Mesendoderm (in vitro differentiated cells): Measurements from ENCODE around the gene IGF2BP1. TPM values are rescaled to one million over a fixed set of nuclear protein-coding genes. Genes with fewer than 3 reads are reported as not detected.
"Not testable (repeated sequence)": the region's sequence is repeated elsewhere in the genome, so short reads cannot be mapped to it uniquely, and the experiment has no call there.

ENCODE experiments used
- DNase-seq: peaks from one replicate; pipeline ENCODE4 v3.0.0; 2013
- H2AK5ac ChIP-seq: 2 replicates; pipeline ENCODE4 v1.6.1; 2013; ENCODE audit warnings: low read length, inconsistent platforms
- H2BK120ac ChIP-seq: 2 replicates; pipeline ENCODE4 v1.6.1; 2013; ENCODE audit warnings: low read depth, mild to moderate bottlenecking, low read length, moderate library complexity, mixed read lengths
- H2BK15ac ChIP-seq: replicated peaks from 2 replicates; pipeline ENCODE4 v1.6.1; 2013; ENCODE audit warnings: low read depth, mild to moderate bottlenecking, moderate library complexity
- H2BK5ac ChIP-seq: 2 replicates; pipeline ENCODE4 v1.6.1; 2013; ENCODE audit warnings: low read length, inconsistent platforms
- H3K18ac ChIP-seq: 2 replicates; pipeline ENCODE4 v1.6.1; 2013; ENCODE audit warnings: mild to moderate bottlenecking, low read length, mixed read lengths
- H3K23ac ChIP-seq: one replicate; pipeline ENCODE4 v1.6.1; 2013; ENCODE audit warnings: low read length
- H3K27ac ChIP-seq: 2 replicates; pipeline ENCODE4 v1.5.1; 2013; ENCODE audit warnings: low read depth, mild to moderate bottlenecking, inconsistent platforms, low read length, moderate library complexity
- H3K27me3 ChIP-seq: 2 replicates; pipeline ENCODE4 v1.6.1; 2013; ENCODE audit warnings: low read length, control low read depth, mild to moderate bottlenecking, inconsistent platforms; ENCODE audit not compliant: insufficient read depth, poor library complexity
- H3K36me3 ChIP-seq: 2 replicates; pipeline ENCODE4 v1.6.1; 2013; ENCODE audit warnings: low read length, inconsistent platforms; ENCODE audit not compliant: control insufficient read depth, insufficient read depth
- H3K4ac ChIP-seq: one replicate; pipeline ENCODE4 v1.6.1; 2013; ENCODE audit warnings: low read depth, mild to moderate bottlenecking, low read length, moderate library complexity
- H3K4me1 ChIP-seq: 2 replicates; pipeline ENCODE4 v1.6.1; 2013; ENCODE audit warnings: low read depth, low read length, inconsistent platforms; ENCODE audit not compliant: control insufficient read depth
- H3K4me2 ChIP-seq: 2 replicates; pipeline ENCODE4 v1.6.1; 2013; ENCODE audit warnings: low read length
- H3K4me3 ChIP-seq: 2 replicates; pipeline ENCODE4 v1.5.1; 2013; ENCODE audit warnings: mild to moderate bottlenecking, low read length
- H3K56ac ChIP-seq: one replicate; pipeline ENCODE4 v1.6.1; 2013; ENCODE audit warnings: low read length
- H3K79me1 ChIP-seq: 2 replicates; pipeline ENCODE4 v1.6.1; 2013; ENCODE audit warnings: low read length, inconsistent platforms
- H3K79me2 ChIP-seq: 2 replicates; pipeline ENCODE4 v1.6.1; 2013; ENCODE audit warnings: mild to moderate bottlenecking, low read length; ENCODE audit not compliant: control insufficient read depth, insufficient read depth
- H3K9ac ChIP-seq: 2 replicates; pipeline ENCODE4 v1.6.1; 2013; ENCODE audit warnings: low read length, inconsistent platforms
- H4K5ac ChIP-seq: one replicate; pipeline ENCODE4 v1.6.1; 2013; ENCODE audit warnings: low read length
- H4K8ac ChIP-seq: one replicate; pipeline ENCODE4 v1.6.1; 2013; ENCODE audit warnings: low read depth, mild to moderate bottlenecking, control low read depth, low read length, moderate library complexity
- WGBS: extraction: QIAGEN DNeasy Blood & Tissue Kit; methylation state at CpG from one replicate; pipeline ENCODE4 v1.1.7; 2013; ENCODE audit warnings: low lambda C conversion rate, missing lambda C conversion rate; ENCODE audit not compliant: insufficient coverage; ENCODE audit errors: extremely low coverage; 5-methylcytosine and 5-hydroxymethylcytosine counted together
- small RNA-seq: library from polyadenylated mRNA; stranded (forward); fragments of <200 nt; extraction: miRNeasy Mini kit (QIAGEN cat#:217004); gene quantifications from one replicate; pipeline ENCODE3, GENCODE V24; 2013; ENCODE audit not compliant: insufficient read depth

IGF2BP1 gene

DNA sequence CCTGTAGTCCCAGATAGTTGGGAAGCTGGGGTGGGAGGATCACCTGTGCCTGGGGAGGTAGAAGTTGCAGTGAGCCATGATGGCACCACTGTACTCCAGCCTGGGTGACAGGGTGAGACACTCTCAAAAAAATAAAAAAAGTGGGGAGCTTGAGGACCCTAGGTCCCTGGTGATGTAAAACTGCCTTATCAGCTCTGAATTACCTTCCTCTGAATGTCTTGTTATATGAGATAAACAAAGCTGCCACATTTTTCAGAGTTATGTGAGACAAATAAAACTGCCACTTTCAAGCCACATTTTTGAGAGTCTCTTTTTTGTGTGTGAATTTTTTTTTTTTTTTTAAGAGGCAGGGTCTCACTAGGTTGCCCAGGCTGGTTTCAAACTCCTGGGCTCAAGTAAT lies 103.4 kb downstream of the IGF2BP1 start:
- H2BK15ac ChIP-seq, result no peak overlapping the region
- H3K4me1 ChIP-seq, result no peaks in the 10 kb centered on the region
- no peaks in the 10 kb centered on the region for H3K79me1 ChIP-seq
- H3K56ac ChIP-seq, result no peak overlapping the region
- no peak overlapping the region for H4K8ac ChIP-seq
- no peaks in the 10 kb centered on the region for H3K36me3 ChIP-seq
- H3K27me3 ChIP-seq, result no peaks in the 10 kb centered on the region
- H3K9ac ChIP-seq, result no peak overlapping the region
- no peaks in the 10 kb centered on the region for H3K79me2 ChIP-seq
- no peak overlapping the region for H4K5ac ChIP-seq
- H2BK5ac ChIP-seq, result no peak overlapping the region
- H3K4me3 ChIP-seq, result no peak overlapping the region
- H2AK5ac ChIP-seq, result no peak overlapping the region
- no peak overlapping the region for H3K4ac ChIP-seq
- H3K18ac ChIP-seq, result no peak overlapping the region
- no peak for DNase-seq
- no peak overlapping the region for H3K27ac ChIP-seq
- no peak overlapping the region for H3K4me2 ChIP-seq
- no peak overlapping the region for H3K23ac ChIP-seq
- no peak overlapping the region for H2BK120ac ChIP-seq

DNA sequence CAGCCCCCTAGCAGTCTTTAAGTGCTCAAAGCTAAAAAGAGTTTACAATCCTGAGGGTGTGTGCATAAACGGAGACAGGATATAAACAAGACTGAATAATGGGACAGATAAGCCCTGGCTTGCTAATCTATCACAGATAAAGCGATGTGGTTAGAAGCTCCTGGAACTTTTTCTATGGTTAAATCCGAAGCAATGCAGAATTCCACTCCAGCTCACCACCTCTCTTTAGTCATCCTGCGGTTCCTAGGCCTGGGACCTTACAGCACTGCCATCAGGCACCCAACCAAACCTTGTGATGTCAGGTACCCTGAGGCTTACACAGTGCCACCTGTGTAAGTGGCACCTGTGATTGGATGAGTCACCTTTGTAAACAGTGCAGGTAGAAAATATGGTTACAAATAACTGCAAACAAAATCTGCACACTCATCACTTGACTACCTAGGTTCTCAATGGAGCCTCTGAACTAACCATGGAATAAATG lies 103.9 kb downstream of the IGF2BP1 start:
- no peak overlapping the region for H4K5ac ChIP-seq
- H3K23ac ChIP-seq, result no peak overlapping the region
- H3K9ac ChIP-seq, result no peak overlapping the region
- no CpG with 5 or more reads among the region's 4 CpGs for WGBS
- H3K79me2 ChIP-seq, result no peaks in the 10 kb centered on the region
- no peaks in the 10 kb centered on the region for H3K27me3 ChIP-seq
- no peak overlapping the region for H2AK5ac ChIP-seq
- no peak overlapping the region for H3K18ac ChIP-seq
- H3K56ac ChIP-seq, result no peak overlapping the region
- H4K8ac ChIP-seq, result no peak overlapping the region
- no peak overlapping the region for H3K4ac ChIP-seq
- no peak overlapping the region for H3K4me3 ChIP-seq
- no peak overlapping the region for H3K4me2 ChIP-seq
- H3K79me1 ChIP-seq, result no peaks in the 10 kb centered on the region
- DNase-seq, result peak; percentile 55
- H3K36me3 ChIP-seq, result no peaks in the 10 kb centered on the region
- no peak overlapping the region for H2BK15ac ChIP-seq
- no peaks in the 10 kb centered on the region for H3K4me1 ChIP-seq
- no peak overlapping the region for H2BK5ac ChIP-seq
- H2BK120ac ChIP-seq, result no peak overlapping the region
- H3K27ac ChIP-seq, result no peak overlapping the region

DNA sequence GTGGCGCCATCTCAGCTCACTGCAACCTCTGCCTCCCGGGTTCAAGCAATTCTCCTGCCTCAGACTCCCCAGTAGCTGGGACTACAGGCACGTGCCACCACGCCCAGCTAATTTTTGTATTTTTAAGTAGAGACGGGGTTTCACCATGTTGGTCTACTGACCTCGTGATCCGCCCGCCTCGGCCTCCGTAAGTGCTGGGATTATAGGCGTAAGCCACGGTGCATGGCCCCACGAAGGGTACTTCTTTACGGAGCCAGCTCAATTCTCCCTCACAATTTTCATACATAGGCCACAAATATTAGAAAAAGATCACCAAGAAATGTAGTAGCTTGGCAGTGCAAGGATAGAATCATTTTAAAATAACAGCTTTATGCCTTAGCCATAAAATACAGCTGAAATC lies 106.2 kb downstream of the IGF2BP1 start:
- not testable (repeated sequence) for H2BK120ac ChIP-seq, H3K4me3 ChIP-seq, H3K4ac ChIP-seq, H3K79me1 ChIP-seq, H4K5ac ChIP-seq, H3K79me2 ChIP-seq, H3K4me2 ChIP-seq, H2AK5ac ChIP-seq, DNase-seq, H2BK5ac ChIP-seq, H3K36me3 ChIP-seq, H3K9ac ChIP-seq, H2BK15ac ChIP-seq, H3K56ac ChIP-seq, H3K27me3 ChIP-seq, H3K18ac ChIP-seq, H3K23ac ChIP-seq, H3K27ac ChIP-seq, H4K8ac ChIP-seq
- no CpG with 5 or more reads among the region's 14 CpGs for WGBS
- peaks cover 10% of the 10 kb centered on the region for H3K4me1 ChIP-seq

DNA sequence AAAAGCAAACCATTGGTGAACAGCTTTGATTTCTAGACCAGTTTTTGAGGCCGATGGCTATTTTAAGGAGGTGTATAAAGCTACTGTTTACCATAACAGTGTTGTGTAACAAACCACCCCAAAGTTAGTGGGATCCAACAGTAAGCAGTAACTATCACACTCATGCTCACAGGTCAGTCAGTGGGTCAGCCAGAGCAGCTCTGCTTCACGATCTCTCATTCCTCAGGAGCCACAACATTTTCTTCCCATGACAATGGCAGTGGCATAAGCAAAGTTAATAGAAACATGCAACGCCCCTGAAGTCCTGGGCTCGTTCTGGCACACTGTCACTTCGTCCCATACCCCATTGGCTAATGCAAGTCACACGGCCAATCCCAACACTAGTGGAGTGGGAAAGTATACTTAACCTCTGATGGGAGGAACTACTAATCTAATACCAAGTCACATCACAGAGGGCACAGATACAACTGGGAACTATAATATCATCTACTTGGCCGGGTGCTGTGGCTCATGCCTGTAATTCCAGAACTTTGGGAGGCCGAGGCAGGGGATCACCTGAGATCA lies 107.4 kb downstream of the IGF2BP1 start:
- Histone ChIP-seq H3K9ac (no peak overlapping the region), H4K5ac (no peak overlapping the region), H3K4me1 (peaks cover 11% of the 10 kb centered on the region), H3K23ac (no peak overlapping the region), H3K79me2 (no peaks in the 10 kb centered on the region), H3K4ac (no peak overlapping the region), H2BK5ac (no peak overlapping the region), H3K18ac (no peak overlapping the region), H3K79me1 (no peaks in the 10 kb centered on the region), H3K4me2 (no peak overlapping the region), H3K56ac (no peak overlapping the region), H2BK120ac (no peak overlapping the region), H2BK15ac (no peak overlapping the region), H3K36me3 (no peaks in the 10 kb centered on the region), H2AK5ac (no peak overlapping the region), H3K27me3 (no peaks in the 10 kb centered on the region), H3K4me3 (no peak overlapping the region), H3K27ac (no peak overlapping the region), H4K8ac (no peak overlapping the region)
- no peak for DNase-seq
- no CpG with 5 or more reads among the region's 8 CpGs for WGBS

Small RNAs within 50 kb of the gene (small RNA-seq; reads per million reads assigned to genes)
- not detected for gene RF00017
- not detected for gene RF01210
- not detected for gene RNU1-42P
- gene RNU6-826P, result not detected
